HCT116 (cell line): ENCODE data around the gene SCYGR1. TPM values are rescaled to one million over a fixed set of nuclear protein-coding genes. Genes with fewer than 3 reads are reported as not detected.

Experiments
- ATAC-seq: fragments of 200-7000 bp; cut with Tn5 transposase; 2 replicates; pipeline ENCODE4 v1.9.1; 2020; ENCODE audit warnings: mild to moderate bottlenecking, moderate library complexity
- BruUV-seq: library from RNA; stranded (reverse); fragments of 400-500 nt; replicated peaks from 2 replicates; lab custom pipeline; 2021; lab: Mats Ljungman, UMichigan
- CTCF ChIA-PET: fragments of 300-600 bp; sonication (Branson Sonifier 250); formaldehyde crosslinking; loops from one replicate; lab custom pipeline; 2021; ENCODE audit warnings: antibody characterized with exemption; lab: Charles Lee
- POLR2A ChIA-PET: fragments of 300-600, 350-600 bp; sonication (Branson Sonifier 250); formaldehyde crosslinking; loops from one replicate; lab custom pipeline; 2021; ENCODE audit warnings: antibody characterized with exemption; lab: Charles Lee
- RAD21 ChIA-PET, 2 experiments: fragments of 300-600 bp; sonication (Branson Sonifier 250); formaldehyde crosslinking; loops; one replicate each; lab custom pipeline; 2023; ENCODE audit warnings: low total read pairs in 2 of 2; ENCODE audit not compliant: uncharacterized antibody in 2 of 2, unreplicated experiment in 2 of 2, low non-redundant PET in 1 of 2; lab: Charles Lee
- DNase-seq: peaks from one replicate; pipeline ENCODE4 v3.0.0-alpha.2; 2010; ENCODE audit warnings: low read depth, low spot score
- H2AFZ ChIP-seq: fragments of 200-600 bp; shearing (Covaris generic), sonication (generic); 2 replicates; pipeline ENCODE4 v1.6.1; 2017; ENCODE audit warnings: low read depth, mixed run types, mixed read lengths, antibody characterized with exemption, low read length; ENCODE audit not compliant: poor library complexity, severe bottlenecking
- H3K27ac ChIP-seq: 2 replicates; pipeline ENCODE4 v1.5.1; 2012; ENCODE audit warnings: low read depth, low read length
- H3K27me3 ChIP-seq: fragments of 200-600 bp; sonication (generic); 2 replicates; pipeline ENCODE4 v1.6.1; 2016; ENCODE audit warnings: mixed run types, low read length, mixed read lengths; ENCODE audit not compliant: insufficient read depth
- H3K36me3 ChIP-seq, 2 experiments: fragments of 200-500 bp in 1 of 2; fragments of 200-600 bp in 1 of 2; sonication (Bioruptor generic) in 1 of 2; sonication (generic) in 1 of 2; 2 replicates each; pipeline versions ENCODE4 v1.5.1 to v1.6.1; 2014 to 2016; ENCODE audit warnings: low read length in 2 of 2, inconsistent platforms in 1 of 2, mixed read lengths in 1 of 2, mixed run types in 1 of 2; ENCODE audit not compliant: insufficient read depth in 2 of 2, control insufficient read depth in 1 of 2
- H3K4me1 ChIP-seq, 2 experiments: fragments of 200-600 bp in 1 of 2; sonication (generic) in 1 of 2; 2 replicates each; pipeline versions ENCODE4 v1.5.1 to v1.6.1; 2012 to 2017; ENCODE audit warnings: low read length in 2 of 2, inconsistent platforms in 1 of 2, mild to moderate bottlenecking in 1 of 2, mixed read lengths in 1 of 2, mixed run types in 1 of 2, moderate library complexity in 1 of 2; ENCODE audit not compliant: insufficient read depth in 2 of 2, control insufficient read depth in 1 of 2
- H3K4me2 ChIP-seq: fragments of 200-600 bp; sonication (generic); 2 replicates; pipeline ENCODE4 v1.6.1; 2017; ENCODE audit warnings: mixed run types, low read length, mixed read lengths
- H3K4me3 ChIP-seq, 2 experiments: fragments of 200-600 bp in 1 of 2; sonication (generic) in 1 of 2; replicated peaks in 1 of 2; 2 replicates each; pipeline ENCODE4 v1.5.1; 2011 to 2016; ENCODE audit warnings: low read length in 2 of 2, control low read depth in 1 of 2, low read depth in 1 of 2, mild to moderate bottlenecking in 1 of 2, mixed read lengths in 1 of 2, mixed run types in 1 of 2
- H3K79me2 ChIP-seq: fragments of 200-600 bp; sonication (generic); 2 replicates; pipeline ENCODE4 v1.6.1; 2017; ENCODE audit warnings: mild to moderate bottlenecking, mixed run types, low read length, moderate library complexity, mixed read lengths; ENCODE audit not compliant: insufficient read depth
- H3K9ac ChIP-seq: fragments of 200-600 bp; sonication (generic); 2 replicates; pipeline ENCODE4 v1.6.1; 2016; ENCODE audit warnings: low read length, mixed read lengths
- H3K9me2 ChIP-seq: fragments of 200-600 bp; sonication (generic), shearing (Covaris generic); 2 replicates; pipeline ENCODE4 v1.6.1; 2017; ENCODE audit warnings: mixed run types, mild to moderate bottlenecking, moderate library complexity; ENCODE audit not compliant: insufficient read depth
- H3K9me3 ChIP-seq, 2 experiments: fragments of 200-500 bp in 1 of 2; fragments of 200-600 bp in 1 of 2; sonication (Bioruptor generic) in 1 of 2; sonication (generic) in 1 of 2; 2 replicates each; pipeline ENCODE4 v1.6.1; 2014 to 2017; ENCODE audit warnings: low read length in 2 of 2, mixed read lengths in 2 of 2, inconsistent platforms in 1 of 2, low read depth in 1 of 2, mild to moderate bottlenecking in 1 of 2, mixed run types in 1 of 2, moderate library complexity in 1 of 2; ENCODE audit not compliant: control insufficient read depth in 1 of 2, insufficient read depth in 1 of 2
- H4K20me1 ChIP-seq: fragments of 200-600 bp; sonication (generic), shearing (Covaris generic); 2 replicates; pipeline ENCODE4 v1.6.1; 2017; ENCODE audit warnings: mixed run types, mild to moderate bottlenecking, moderate library complexity; ENCODE audit not compliant: insufficient read depth
- CBX3 ChIP-seq: IDR thresholded peaks from 2 replicates; pipeline ENCODE4 v1.6.1; 2012; ENCODE audit warnings: low read depth
- CEBPB ChIP-seq: IDR thresholded peaks from 2 replicates; pipeline ENCODE4 v1.6.1; 2012; ENCODE audit warnings: low read depth
- ELF1 ChIP-seq: IDR thresholded peaks from 2 replicates; pipeline ENCODE4 v1.6.1; 2012; ENCODE audit warnings: low read depth, borderline replicate concordance
- EZH2 ChIP-seq: fragments of 200-600 bp; sonication (generic); IDR thresholded peaks from 2 replicates; pipeline ENCODE4 v1.6.1; 2017; ENCODE audit warnings: antibody characterized with exemption, mixed run types
- JUND ChIP-seq: IDR thresholded peaks from 2 replicates; pipeline ENCODE4 v1.6.1; 2012
- POLR2A ChIP-seq: IDR thresholded peaks from 2 replicates; pipeline ENCODE4 v1.7.0; 2011; ENCODE audit warnings: borderline replicate concordance; ENCODE audit not compliant: insufficient read depth, insufficient read length; ENCODE audit errors: extremely low read depth
- POLR2AphosphoS5 ChIP-seq: IDR thresholded peaks from 2 replicates; pipeline ENCODE4 v1.6.1; 2011; ENCODE audit warnings: mild to moderate bottlenecking, low read depth, low read length, moderate library complexity
- RAD21 ChIP-seq: IDR thresholded peaks from 2 replicates; pipeline ENCODE4 v1.6.1; 2012; ENCODE audit warnings: low read depth, mild to moderate bottlenecking
- REST ChIP-seq: IDR thresholded peaks from 2 replicates; pipeline ENCODE4 v1.6.1; 2012; ENCODE audit warnings: low read depth
- SRF ChIP-seq: IDR thresholded peaks from 2 replicates; pipeline ENCODE4 v1.6.1; 2012; ENCODE audit warnings: low read depth
- TCF7L2 ChIP-seq: IDR thresholded peaks from 2 replicates; pipeline ENCODE4 v1.7.0; 2011; ENCODE audit warnings: borderline replicate concordance, inconsistent platforms; ENCODE audit not compliant: insufficient read depth, insufficient read length; ENCODE audit errors: extremely low read depth
- YY1 ChIP-seq: IDR thresholded peaks from 2 replicates; pipeline ENCODE4 v1.6.1; 2011; ENCODE audit warnings: low read length, low read depth, moderate library complexity, mild to moderate bottlenecking; ENCODE audit not compliant: insufficient replicate concordance; ENCODE audit errors: extremely low read depth
- ZFX ChIP-seq: fragments of 450-650 bp; IDR thresholded peaks from 2 replicates; pipeline ENCODE4 v1.6.1; 2017
- ZNF274 ChIP-seq: fragments of 200-500 bp; sonication (Bioruptor generic); IDR thresholded peaks from 2 replicates; pipeline ENCODE4 v1.6.1; 2014; ENCODE audit warnings: mild to moderate bottlenecking, low read depth, low read length, inconsistent platforms
- intact Hi-C: fragments of 100-400 bp; cut with micrococcal nuclease; formaldehyde crosslinking; loops from 2 replicates; pipeline ENCODE4 v1.10.0; 2022
- total RNA-seq: library from RNA; stranded (reverse); gene quantifications from one replicate; pipeline ENCODE4 v1.2.1, GENCODE V29; 2021; ENCODE audit not compliant: unreplicated experiment

The SCYGR1 gene
- total RNA-seq, 1 experiment from 2014 or later, result not detected

- Histone ChIP-seq H3K9me2 (no peaks in the 10 kb centered on the region), H3K4me3 (no peak overlapping the region), H2AFZ (no peak overlapping the region), H3K27me3 (no peaks in the 10 kb centered on the region), H3K9me3 (no peaks in the 10 kb centered on the region), H3K4me1 (no peaks in the 10 kb centered on the region), H3K36me3 (no peaks in the 10 kb centered on the region), H3K9ac (no peak overlapping the region), H4K20me1 (no peaks in the 10 kb centered on the region), H3K79me2 (no peaks in the 10 kb centered on the region), H3K27ac (no peak overlapping the region), H3K4me2 (no peak overlapping the region)
- intact Hi-C loops, result no loop called here
- BruUV-seq, result no TSS peak
- CTCF ChIA-PET, result no interaction called here
- ATAC-seq, result no peak
- POLR2A ChIA-PET, result no interaction called here
- RAD21 ChIA-PET, result no interaction called here
- DNase-seq, result no peak
- TF ChIP-seq ELF1, result no peak
- TF ChIP-seq POLR2AphosphoS5, result no peak
- TF ChIP-seq YY1, result no peak
- TF ChIP-seq RAD21, result no peak
- no peak for TF ChIP-seq CBX3
- TF ChIP-seq ZFX, result no peak
- no peak for TF ChIP-seq EZH2
- no peak for TF ChIP-seq SRF
These were observed 36.1 kb upstream of the SCYGR1 start for GRCh38 chr2:227423656-227424499.

GRCh38 chr2:227420087-227421052, 32.6 kb upstream of the SCYGR1 start:
- Histone ChIP-seq H3K27me3 (no peaks in the 10 kb centered on the region), H3K9me3 (no peaks in the 10 kb centered on the region), H3K36me3 (no peaks in the 10 kb centered on the region), H3K4me3 (no peak overlapping the region), H3K9me2 (no peaks in the 10 kb centered on the region), H3K4me2 (no peak overlapping the region), H4K20me1 (no peaks in the 10 kb centered on the region), H2AFZ (no peak overlapping the region), H3K4me1 (peaks cover 4 to 6% of the 10 kb centered on the region in 2 experiments), H3K27ac (no peak overlapping the region), H3K9ac (no peak overlapping the region), H3K79me2 (no peaks in the 10 kb centered on the region)
- ChIA-PET CTCF (no interaction called here), POLR2A (no interaction called here), RAD21 (no interaction called here)
- TF ChIP-seq TCF7L2 (no peak), ZNF274 (no peak), SRF (no peak), POLR2A (no peak), ZFX (no peak), REST (no peak), YY1 (no peak), CEBPB (no peak), JUND (no peak), ELF1 (no peak)
- intact Hi-C loops, result no loop called here
- no peak for DNase-seq
- ATAC-seq, result no peak
- no TSS peak for BruUV-seq
